GM18907 (cell line): ENCODE data around the gene CASP3.
"Not testable (repeated sequence)": the region's sequence is repeated elsewhere in the genome, so short reads cannot be mapped to it uniquely, and the experiment has no call there.

Source experiments
- ATAC-seq: cut with Tn5 transposase; IDR thresholded peaks from one replicate; pipeline ENCODE4 v1.9.1; 2021; ENCODE audit warnings: mild to moderate bottlenecking, moderate library complexity; ENCODE audit not compliant: unreplicated experiment

CASP3 gene

DNA sequence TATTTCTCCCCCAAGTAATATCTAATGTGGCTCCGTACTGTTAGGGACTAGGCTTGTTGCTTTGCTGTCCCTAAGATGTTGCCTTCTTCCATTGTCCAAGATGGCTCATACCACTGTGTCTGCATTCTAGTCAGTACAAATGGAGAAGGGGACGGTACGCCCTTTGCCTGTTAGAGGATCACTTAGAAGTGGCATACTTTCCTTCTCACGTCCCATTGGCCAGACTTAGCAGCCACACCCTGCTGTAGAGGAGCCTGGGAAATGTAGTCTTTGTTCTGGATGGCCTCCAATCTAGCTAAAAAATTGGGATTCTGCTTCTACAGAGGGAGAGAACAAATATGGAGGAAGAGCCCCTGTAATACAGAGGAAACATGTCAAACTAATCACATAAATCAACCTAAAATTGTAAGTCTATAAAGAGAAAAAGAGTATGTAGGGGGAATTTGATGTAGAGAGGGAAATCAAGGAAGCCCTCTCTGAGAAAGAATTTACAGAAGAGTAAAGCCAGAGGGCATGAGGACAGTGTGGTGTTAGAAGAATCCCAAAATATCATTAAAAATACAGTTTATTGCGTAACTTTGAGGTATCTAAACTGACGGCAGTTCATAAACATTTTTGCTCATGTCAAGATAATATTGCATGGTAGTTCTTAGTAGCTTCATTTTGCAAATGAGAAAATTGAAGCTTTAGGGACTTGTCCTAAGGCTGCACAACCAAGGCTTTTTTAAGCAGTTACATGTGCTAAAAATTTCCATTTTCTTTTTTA lies 15.4 kb upstream of the CASP3 start:
- ATAC-seq: no peak

DNA sequence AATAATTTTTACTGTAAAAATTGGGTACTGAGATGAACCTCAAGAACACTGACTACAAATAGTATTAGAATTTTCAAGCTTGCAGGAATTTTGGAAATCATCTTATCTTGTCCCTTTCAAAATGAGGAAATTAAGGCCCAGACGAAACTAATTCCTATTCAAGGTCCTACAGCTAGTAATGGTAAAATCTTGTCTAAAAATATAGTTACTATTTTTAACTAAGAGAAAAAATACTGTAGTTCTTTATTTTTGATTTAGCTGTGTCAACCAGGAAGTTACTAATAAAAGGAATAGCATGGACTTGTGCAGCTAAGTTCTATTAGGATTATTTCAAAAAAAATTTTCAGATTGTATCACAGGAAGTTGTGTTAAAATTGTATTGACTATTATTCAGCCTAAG lies 13.0 kb upstream of the CASP3 start:
- no peak for ATAC-seq

DNA sequence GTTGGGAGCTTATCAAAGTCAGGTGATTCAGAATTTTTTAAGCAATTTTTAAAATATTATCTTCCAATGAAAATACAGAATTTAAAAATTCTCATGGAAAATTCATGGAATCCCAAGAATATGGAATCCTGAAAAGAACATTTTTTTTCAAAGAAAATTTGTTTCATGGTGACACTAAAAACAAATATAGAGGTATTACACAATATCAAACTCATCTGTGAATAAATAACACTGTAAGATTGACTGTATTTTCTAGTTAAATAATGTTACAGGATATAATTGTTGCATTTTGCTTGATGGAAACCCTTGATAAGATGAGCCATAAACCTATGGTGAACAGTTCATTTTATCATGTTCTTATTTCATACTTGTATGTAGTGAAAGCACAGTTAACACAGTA lies 11.7 kb upstream of the CASP3 start:
- ATAC-seq: no peak

DNA sequence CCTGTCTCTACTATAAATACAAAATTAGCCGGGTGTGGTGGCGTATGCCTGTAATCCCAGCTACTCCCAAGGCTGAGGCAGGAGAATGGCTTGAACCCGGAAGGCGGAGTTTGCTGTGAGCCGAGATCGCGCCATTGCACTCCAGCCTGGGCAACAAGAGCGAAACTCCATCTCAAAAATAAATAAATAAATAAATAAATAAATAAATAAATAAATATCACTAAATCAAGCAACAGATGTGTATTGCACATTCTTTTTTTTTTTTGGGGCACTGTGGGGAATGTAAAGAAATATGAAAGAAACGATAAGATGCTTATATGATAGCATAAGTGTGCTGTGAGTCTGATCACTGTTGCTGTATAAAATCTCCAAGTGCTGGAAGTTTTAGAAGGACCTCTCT lies 8.6 kb upstream of the CASP3 start:
- ATAC-seq: not testable (repeated sequence)

DNA sequence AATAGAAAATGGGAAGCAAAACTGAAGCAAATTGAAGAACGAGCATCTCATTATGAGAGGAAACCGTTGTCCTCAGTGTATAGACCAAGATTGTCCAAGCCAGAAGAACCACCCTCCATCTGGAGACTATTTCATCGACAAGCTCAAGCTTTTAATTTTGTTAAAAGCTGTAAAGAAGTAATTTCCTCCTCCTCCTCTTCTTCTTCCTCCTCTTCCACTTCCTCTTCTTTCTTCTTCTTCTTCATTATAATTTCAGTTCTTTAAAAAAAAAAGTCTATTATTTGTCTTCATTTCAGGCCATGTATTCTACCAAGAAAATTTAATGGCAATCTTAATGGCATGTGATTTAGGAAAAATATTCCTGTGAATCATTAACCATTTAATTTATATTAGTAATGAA lies 7.9 kb upstream of the CASP3 start:
- no peak for ATAC-seq

DNA sequence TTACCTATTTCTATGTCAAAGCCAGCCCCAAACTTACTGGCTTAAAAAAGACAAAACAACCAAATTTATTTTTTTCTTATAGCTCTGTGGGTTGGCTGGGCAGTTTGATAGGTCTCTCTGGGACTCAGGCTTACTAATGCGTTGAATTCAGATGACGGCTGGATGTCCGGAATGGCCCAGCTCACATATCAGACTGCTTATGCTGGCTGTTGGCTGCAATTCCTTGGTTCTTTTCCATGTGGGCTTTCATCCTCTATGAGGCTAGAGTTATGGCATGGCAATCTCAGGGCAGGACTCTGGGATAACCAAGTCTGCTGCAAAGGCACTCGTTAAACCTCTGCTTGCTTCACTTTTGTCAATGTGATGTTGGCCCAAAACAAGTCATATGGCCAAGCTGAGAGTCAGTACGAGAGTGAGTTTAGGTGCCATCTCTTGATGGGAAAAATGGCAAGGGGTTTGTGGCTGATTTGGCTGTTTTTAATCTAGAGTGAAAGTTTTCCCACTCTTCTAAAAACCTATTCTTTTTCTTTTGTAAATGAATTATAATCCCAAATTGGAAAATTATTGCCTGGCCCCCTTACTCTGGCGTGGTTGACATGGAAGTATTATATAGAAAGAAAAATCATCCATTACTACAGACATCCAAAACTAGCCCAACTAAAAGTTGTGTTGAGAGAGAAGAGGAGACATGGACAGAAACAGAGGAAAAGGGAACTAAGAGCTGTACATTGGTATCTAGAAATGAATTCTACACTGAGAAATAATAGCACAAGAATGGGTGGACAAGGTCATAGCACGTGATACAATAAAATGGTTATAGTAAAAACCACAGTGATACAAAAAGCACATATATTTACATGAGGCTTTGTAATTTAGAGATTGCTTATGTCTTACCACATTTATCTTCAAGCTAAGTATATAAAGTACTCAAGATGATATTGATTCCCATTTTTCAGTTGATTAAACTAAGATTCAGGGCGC lies 6.9 kb upstream of the CASP3 start:
- no peak for ATAC-seq

DNA sequence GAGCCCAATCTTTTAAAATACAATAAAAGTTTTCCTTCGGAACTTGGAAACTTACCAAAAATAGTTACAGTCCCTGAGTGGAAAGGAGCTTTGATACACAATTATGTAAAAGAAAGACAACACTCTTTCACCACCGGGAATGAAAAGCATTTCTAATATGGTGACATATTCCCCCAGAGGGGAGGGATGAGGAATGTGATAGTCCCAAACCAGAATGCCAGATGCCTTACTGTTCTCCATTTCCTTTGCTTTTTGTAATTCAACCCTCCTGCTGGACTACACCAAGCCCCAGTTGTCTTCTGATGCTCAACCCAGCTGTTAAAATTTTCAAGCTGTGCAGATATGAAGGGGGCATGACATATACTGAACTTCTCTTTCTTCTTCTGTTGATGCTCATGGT lies 4.4 kb upstream of the CASP3 start:
- no peak for ATAC-seq

DNA sequence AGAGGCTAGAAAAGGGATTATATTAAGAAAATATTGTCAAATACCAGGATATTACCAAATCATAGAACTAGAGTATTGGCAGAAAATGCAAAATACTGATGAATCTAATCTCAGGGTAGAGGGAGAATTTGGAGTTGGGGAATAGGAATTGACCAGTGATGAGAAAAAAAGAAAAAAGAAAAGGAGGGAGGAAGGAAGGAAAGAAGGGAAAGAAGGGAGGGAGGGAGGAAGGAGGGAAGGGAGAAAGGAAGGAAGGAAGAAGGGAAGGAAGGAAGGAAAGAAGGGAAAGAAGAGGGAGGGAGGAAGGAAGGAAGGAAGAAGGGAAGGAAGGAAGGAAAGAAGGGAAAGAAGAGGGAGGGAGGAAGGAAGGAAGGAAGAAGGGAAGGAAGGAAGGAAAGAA lies 3.4 kb upstream of the CASP3 start:
- ATAC-seq: not testable (repeated sequence)

DNA sequence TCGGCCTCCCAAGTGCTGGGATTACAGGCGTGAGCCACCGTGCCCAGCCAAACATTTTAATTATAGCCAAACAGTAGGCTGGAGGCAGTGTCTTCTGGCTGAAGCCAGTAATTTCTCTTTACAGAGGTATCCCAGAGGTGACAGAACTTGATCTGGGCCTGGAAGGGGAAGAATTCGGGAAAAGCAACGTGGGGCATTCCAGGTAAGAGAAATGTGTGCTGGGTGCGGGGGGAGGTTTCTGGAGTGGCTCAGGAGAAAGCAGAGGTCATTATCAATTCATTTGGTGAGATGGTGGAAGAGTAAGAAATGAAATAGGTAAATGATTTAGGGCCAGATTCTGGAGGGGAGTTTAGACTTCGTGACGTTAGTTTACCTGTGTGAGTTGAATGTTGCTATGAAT lies 2.7 kb upstream of the CASP3 start:
- no peak for ATAC-seq

DNA sequence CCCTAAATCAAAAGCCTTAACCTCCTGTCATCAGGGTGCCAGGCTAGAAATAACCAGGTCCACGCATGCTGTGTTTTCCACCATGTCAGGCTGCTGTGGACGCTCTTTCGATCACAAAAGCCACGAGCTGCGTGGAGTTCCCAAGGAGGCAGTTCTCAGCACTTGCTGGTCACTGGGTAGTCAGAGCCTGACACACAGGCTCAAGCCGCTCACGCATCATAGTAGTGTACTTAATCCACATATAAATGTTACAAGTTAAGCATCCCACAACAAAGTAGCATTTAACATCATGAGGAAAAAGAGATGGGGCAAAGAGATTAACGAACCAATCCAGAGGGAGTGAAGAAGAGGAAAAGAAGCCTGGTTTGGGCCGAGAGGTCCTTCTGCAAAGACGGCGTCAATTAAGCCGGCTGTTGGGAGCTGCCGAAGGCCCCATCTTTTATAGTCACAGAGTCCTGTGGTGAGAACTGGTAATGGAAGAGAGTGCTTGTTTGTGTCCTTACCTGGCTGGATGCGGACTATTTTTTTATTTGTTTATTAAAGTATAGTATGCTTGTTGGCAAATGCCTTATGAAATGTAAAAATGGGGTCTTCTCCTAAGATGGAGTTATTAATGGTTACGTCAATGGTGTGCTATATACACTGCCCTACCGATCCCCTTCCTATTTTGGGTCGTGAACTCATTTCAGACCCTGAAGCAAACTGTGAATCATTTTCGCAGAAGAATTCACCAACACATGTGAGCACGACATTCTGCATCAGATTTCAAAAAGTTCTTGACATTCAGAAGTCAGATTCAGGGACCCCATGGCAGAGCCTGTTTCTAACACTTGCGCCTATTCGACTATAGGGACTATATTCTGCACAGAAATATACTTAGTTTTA lies 966 bp upstream of the CASP3 start:
- ATAC-seq: peak; percentile 22

DNA sequence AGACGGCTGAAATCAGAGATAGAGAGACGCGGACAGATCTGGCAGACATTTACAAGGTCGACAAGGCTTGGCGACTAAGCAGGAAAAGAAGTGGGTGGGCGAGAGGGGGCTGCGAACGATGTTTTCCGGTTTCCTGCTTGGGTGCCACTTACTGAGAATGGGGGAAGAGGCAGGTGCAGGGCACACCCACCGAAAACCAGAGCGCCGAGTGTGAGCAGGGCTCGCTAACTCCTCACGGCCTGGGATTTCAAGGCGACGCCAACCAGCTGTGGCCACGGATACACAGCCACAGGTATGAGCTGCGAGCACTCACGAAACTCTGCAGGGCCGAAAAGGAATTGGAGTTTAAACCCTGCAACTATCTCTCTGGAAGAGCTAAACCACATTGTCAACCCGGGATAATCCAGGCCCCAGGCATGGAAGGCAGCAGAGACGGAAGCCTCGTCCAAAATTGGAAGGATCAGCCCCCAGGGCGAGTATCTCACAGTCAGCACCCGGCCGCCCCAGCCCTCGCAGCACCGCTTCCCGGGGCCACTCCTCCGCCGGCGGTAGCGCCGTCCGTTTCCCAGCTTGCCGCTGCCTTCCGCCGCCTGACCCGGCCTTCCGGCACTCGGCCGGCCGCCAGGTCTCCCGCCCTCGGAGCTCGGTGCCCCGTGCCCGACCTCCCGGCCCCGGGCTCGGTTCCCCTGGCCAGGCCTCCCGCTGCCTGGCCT lies 778 bp downstream of the CASP3 start:
- peak; percentile 41 for ATAC-seq

DNA sequence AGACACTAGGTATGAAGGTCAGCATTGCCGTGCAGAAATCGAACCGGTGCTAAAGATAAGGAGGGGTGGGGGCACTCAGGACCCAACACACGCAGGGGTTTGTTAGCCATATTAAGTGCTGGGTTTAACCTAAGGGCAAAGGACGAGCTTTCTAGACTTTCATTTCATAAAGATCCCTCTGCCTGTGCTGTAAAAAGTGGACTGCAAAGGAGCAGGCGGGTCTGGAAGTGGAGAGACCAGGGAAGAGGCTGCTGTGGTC lies 1.3 kb downstream of the CASP3 start:
- no peak for ATAC-seq

DNA sequence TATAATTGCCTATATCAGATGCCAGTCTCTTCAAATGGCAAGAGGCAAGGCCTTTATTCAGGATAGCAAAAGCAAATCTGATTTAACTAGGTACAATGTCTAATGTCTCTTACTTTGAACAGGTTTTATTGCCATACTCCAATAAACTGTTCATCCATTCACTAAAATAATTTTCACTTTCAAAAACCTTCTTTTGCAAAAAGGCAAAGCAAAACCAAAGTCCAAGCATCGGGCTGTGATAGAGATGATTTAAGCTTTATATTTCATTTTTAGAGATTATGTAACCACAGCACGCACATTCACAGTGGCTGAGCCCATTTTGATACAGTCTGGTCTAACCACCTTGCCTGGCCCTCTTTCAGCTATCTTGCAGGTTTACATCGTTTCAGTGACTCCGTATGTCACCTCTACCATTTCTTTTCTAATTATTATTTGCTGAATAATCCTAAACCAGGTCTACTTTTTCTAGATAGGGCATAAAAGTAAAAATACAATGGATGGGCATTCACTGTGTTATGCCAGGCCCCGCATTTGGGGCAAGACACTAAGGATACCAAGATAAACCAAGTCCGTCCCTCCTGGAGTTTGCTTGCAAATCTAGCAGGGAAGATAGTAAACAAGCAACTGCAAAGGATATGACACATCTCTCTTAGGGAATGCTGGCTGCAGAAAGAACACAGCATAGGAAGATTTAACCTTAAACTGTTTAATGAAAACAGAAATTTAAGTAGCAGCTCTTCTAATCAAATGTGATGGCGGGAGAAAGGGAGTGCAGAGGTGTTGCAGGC lies 1.8 kb downstream of the CASP3 start:
- no peak for ATAC-seq

DNA sequence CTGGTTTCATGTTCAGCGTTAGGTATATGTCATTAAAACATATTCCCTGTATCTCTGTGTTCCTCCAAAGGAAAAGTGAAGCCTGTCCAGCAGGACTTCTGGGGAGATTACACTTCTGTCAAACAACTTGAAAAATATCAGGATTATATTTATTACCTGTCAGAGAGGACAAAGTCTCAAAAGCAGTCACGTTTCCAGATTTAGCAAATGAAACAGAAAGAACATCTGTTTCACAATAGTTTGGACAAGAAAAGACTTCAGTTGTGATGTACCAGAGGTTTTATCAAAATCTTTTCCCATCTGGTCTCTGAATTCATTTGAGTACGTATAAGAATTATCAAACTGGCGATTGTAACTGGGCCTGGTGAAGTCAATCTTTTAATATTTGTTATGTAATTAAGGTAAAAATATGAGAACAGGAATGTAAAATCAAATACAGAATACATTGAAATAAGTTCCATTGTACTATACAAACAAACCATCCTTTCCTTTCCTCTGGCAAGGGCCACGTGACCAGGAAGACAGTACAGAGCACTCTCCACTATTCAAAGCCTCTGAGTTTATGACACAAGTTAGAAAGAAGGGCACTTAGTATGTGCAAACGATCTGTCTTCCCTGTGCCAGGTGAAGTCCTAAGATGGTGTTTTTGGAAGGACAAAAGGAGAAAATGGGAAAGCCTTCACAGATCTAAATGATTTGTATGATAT lies 3.2 kb downstream of the CASP3 start:
- ATAC-seq: no peak

DNA sequence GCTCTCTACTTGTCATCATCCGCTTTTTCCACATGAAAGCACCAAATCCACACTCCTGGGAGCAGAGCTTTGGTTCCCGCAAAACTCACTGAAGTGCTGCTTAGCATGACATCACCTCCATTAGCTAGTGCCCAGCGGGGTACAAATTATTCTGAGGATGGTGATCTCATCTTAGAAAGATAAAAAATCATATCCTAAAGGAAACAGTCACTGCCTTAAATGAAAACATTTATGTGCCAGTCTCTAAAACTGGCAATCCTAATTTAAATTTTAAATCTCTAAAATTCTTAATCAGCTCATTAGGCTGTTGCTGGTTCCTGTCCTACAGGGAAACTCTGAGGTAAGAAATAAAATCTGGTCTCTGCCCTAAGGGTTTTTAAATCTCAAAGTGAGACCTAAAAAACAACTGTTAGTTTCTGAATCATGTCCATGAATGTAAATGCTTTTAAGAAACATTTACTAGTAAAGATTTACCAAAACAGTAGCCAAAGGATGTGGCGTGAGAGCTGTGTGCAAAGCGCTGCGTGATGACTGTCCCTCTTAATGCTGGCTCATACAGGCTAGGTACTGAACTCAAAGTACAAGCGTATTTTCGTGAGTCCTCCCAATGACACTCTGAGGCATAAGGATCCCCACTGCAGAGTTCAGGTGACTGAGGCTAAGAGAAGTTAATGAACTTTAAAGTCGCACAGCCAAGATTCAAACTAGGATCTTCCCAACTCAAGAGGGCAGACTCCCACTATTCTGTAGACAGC lies 4.5 kb downstream of the CASP3 start:
- ATAC-seq: no peak

DNA sequence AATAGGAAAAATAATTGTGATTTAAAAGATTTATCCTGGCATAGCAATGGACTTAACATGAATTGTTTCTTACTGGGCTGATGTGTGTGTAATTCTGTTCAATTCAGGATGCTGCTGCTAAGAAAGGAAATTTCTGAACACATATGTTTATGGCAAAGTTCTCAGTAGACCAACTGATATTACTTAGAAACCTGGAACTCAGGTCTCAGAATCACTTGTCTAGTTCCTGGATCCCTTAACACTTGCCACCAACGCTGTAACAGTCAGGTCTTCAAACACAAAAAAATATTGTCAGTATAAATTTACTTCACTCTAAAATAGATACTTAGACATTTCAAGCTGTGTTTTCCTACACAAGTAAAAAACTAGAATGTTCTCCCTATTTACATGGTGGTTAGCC lies 5.5 kb downstream of the CASP3 start:
- ATAC-seq: no peak

DNA sequence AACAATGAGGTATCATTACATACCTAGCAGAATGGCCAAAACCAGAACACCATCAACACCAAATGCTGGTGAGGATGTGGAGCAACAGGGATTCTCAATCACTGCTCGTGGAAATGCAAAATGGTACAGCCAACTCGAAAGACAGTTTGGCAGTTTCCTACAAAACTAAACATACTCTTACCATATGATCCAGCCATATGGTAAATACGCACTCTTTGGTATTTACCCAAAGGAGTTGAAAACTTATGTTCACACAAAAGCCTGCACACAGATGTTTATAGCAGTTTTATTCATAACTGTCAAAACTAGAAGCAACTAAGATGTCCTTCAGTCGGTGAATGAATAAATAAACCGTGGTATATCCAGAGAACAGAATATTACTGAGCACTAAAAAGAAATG lies 7.8 kb downstream of the CASP3 start:
- no peak for ATAC-seq

DNA sequence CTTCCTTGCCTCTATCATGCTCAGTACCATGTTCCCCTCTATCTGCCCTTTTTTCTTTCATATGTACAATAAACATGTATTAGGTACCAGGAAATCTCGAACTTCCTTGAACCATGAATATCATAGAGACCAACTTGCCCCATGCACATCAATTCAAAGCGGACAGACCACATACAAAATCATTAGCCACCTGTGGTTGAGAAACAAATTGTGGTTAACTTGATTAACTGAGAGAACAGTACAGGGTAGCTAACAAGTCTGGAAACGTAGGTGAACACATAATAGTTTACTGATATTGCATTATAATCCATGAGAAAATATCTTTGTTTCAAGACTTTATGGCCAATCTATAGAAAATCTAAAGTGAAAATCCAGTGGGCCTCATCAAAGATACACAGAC lies 8.2 kb downstream of the CASP3 start:
- peak; percentile 66 for ATAC-seq

DNA sequence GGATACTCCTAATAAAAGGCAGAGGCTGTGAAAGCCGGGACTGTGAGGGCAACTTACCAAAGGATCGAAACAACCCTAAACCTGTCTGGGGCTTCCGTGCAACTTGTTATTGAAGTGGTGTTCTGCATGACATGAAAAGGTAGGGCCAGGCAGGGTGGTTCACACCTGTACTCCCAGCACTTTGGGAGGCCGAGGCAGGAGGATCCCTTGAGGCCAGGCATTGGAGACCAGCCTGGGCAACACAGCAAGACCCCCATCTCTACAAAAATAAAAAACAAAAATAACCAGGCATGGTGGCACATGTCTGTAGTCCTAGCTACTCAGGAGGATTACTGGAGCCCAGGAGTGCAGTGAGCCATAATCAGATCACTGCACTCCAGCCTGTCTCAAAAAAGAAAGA lies 12.3 kb downstream of the CASP3 start:
- ATAC-seq: no peak
